Measurements from ENCODE around the gene COX6A2.

COX6A2 gene

DNA sequence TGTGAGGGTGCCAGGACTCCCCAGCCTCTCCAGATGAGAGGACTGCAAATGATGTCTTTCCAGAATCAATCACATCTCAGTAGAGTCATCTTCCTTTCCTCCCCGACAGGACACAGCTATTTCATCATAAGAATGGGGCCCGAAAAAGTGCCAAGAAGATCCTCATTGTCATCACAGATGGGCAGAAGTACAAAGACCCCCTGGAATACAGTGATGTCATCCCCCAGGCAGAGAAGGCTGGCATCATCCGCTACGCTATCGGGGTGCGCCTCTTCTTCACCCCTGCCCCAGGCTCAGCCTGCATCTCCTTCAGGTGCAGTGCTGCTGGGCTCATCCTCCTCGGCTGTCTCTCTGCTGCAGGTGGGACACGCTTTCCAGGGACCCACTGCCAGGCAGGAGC lies 20.8 kb downstream of the COX6A2 start:
- no peak for DNase-seq

DNA sequence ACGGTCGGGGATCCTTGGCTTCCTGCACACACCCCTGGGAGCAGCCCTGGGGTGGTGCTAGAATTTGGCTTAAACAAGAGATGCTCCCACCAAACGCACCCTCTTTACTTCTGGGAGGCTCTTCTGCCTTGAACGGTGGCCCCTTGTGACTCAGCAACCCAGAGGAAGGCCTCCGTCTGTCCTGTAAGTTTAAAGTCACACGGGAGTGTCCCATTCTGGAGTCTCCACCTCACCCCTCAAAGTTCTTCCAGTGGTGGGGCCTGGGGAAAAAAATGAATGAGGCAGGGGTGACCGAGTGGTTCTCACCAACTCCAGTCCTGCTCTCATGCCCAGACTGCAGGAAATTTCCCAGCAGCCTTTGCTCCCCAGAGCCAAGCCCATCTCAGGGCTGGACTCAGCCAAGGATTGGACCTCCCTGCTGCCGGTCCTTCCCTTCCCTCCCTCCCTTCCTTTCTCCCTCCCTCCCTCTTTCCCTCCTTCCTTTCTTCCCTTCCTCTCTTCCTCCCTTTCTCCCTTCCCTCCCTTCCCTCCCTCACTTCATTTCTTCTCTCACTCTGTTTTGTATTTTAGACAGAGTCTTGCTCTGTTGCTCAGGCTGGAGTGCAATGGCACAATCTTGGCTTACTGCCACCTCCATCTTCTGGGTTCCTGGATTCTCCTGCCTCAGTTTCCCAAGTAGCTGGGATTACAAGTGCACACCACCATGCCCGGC lies 23.7 kb downstream of the COX6A2 start:
- no peak for DNase-seq

DNA sequence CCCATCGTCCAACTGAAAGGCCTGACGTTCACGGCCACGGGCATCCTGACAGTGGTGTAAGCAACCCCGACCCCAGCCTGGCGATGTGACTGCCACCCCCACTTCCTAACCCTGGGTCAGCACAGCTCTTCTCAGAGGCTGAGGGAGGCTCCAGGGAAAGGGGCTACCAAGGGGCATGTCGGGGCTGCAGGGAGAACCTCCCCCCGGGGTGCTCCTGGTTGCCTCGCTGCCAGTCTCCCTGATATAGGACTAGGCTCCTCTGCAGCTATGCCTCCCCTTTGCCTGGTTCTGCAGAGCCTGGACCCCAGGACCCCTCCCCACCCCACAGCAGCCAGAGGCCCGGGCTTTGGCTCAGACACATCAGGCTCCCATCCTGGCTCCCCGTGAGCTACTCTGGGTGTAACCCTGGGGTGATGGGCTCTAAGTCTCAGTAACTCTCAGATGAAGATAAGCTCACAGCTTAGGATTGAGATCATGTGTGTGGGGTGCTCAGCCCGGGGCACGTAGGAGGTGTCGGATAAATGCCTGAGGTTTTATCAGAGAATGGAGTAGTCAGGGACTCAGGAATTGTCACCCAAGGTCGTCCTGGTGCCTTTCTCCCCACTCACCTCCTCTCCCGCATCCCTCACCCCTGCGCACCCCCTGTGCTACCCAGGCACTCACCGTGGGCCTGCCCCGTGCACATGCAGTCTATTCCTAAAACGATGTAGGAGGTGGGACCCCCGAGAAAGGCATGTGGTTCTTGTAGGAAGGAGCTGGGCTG lies 24.4 kb downstream of the COX6A2 start:
- DNase-seq = no peak

DNA sequence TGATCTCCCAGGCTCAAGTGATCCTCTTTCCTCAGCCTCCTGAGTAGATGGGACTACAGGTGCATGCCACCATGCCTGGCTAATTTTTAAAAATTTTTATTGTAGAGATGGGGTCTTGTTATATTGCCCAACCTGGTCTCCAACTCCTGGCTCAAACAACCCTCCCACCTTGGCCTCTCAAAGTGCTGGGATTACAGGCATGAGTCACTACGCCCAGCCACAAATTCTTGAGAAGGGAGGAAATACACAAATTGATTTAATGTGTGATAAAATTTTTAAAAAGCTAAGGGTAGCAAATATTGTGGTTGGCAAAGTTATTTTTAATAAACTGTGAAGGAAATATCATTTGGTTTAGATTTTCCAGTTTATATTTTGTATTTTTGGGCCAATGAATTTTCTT lies 25.5 kb downstream of the COX6A2 start:
- no peak for DNase-seq

DNA sequence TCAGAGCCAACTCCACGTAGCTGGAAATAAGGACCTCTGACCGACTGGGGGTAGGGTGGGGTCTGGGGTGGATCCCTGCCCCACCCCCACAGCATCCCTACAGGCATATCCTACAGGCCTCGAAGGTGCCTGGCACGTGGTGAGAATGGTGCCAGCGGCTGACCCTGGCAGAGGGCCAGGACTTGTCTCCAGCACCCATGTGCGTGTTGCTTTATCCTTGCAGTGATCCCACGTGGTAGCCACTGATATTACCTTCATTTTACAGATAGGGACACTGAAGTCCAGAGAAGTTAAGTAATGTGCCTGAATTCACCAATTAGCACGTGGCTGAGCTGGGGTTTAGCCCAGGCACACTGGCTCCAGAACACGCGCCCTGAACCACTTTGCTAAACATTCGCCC lies 26.7 kb downstream of the COX6A2 start:
- DNase-seq = no peak

DNA sequence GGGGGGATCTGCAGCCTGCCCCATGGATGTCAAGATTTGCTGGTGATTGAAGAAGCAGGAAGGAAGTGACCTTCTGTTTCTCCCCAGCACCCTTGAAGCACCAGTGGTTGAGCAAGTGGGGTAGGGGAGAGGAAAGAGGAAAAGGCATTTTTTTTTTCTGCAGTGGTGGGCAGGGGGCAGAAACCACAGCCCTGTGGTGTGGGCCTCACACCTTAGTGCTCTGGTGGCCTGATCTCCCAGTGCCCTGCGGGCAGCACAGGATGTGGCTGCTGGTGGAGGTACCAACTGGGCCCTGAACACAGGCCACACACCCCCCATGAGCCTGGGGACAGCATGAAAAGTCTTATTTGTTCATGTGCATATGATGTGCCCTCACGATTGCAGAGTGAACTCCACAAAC lies 28.0 kb downstream of the COX6A2 start:
- peak; percentile 24 for DNase-seq

DNA sequence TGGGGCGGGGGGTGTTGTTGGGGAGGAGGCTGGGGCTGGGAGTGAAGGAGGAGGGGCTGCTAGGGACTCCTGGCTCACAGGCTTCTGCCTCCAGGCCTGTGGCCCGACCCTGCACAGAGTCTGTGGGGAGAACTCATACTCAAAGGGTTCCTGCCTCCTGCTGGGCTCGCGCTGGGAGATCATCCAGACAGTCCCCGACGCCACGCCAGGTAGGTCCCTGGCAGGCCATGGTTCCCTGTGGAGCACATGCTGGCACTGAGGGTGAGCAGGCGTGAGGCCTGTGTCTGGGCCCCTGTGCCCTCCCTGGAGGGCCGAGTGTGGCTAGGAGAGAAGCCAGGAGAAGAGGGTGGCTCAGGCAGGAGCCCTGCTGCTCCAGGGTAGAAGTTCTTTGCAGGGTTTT lies 30.5 kb downstream of the COX6A2 start:
- DNase-seq = no peak

DNA sequence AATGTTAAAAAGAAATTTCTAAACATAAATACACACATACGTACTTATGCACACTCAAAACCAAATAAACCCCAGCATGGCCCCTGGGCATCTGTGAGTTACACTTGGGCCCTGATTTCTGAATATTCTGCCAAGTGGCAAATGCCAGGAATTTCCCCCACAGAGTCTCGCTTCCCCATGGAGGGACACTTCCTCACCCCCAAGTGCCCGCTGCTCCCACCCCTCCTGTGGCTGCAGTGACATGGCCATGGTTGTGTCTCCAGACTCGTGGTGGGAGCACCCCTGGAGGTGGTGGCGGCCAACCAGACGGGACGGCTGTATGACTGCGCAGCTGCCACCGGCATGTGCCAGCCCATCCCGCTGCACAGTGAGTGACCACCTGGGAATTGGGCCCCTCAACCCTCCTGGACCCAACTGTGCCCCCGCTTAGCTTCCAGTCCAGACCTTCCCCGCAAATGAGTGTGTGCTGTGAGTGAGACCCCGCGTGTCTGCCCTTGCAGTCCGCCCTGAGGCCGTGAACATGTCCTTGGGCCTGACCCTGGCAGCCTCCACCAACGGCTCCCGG lies 31.0 kb downstream of the COX6A2 start:
- DNase-seq = no peak

DNA sequence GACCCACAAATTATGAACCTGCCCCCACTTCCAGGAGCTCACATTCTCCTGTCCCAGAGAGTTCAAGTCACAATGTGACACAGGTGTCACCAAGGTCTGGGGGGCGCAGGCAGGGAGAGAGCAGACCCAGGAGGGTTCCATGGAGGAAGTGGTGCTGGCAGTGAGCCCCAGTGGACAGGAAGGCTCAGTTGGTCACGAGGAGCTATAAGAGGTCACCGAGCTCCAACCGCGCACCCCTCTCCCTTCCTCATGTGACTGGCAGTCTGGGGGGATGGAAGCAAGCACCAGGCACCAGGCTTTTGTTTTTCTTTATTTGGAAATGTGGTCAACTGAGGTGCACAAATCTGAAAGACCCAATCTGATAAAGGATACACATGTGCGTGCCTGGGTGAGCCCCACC lies 32.5 kb downstream of the COX6A2 start:
- DNase-seq = no peak

DNA sequence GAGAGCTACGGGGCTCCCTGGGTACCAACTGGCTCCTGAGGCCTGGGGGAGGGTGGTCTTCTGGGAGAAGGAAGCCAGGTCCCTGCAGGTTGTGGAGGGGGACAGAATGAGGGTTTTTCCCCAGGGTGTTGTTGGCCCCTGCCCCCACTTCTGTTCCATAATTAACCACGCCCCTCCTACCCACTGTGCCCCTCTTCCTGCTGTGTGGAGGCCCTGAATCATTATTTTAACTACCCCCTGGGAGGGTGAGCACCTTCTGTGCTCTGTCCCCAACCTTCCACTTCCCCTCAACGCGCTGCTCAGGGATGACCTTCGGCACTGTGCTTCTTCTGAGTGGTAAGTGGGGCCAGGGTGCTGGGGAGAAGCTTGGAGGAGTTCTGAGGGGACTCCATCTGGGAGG lies 35.1 kb downstream of the COX6A2 start, which contains the start of gene ITGAD:
Gene ITGAD (plus strand): TSS at position 280 of the 400 bp plus-strand sequence. CDS start 26 bp downstream, at position 306.
- DNase-seq = no peak

DNA sequence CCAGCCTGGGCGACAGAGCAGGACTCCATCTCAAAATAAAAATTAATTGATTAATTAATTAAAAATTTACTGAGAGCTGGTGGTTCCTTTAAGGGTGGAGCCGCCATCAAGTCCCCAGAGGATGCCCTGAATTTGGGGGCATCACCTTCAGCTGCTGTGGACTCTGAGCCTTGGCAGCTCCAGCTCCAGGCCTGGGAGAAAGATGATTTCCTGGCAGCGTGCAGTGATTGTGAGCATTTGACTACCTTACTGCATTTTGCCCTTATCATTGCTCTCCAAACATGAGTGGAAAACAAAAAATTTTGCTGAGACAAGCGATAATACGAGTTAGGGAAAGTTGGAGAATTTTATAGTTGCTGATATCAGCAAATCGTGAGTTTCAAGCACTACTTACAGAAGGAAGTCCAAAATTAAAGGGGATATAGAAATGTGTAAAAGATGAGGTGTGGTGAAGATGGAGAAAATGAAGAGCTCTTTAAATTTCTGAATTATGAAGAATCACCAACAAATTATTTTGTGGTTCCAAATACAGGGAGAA lies 37.6 kb downstream of the COX6A2 start:
- no peak for DNase-seq

DNA sequence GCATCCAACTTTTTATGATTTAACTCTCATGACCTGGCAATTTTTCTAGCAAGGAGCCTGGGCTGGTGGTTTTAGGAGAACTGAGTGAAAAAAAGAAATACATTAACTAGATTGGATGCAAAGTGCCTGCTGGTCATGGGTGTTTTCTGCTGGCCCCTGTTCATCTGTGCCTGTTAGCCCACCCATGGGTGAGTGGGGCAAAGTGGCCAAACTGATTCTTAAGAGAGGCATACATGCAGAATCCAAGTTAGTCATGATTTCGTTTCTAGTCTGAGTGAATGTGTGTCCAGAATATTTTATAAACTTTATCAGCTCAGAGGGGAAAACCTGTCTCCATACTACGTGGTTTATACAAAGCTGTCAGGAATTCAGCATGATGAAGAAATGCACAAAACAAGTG lies 39.6 kb downstream of the COX6A2 start:
- DNase-seq = no peak

DNA sequence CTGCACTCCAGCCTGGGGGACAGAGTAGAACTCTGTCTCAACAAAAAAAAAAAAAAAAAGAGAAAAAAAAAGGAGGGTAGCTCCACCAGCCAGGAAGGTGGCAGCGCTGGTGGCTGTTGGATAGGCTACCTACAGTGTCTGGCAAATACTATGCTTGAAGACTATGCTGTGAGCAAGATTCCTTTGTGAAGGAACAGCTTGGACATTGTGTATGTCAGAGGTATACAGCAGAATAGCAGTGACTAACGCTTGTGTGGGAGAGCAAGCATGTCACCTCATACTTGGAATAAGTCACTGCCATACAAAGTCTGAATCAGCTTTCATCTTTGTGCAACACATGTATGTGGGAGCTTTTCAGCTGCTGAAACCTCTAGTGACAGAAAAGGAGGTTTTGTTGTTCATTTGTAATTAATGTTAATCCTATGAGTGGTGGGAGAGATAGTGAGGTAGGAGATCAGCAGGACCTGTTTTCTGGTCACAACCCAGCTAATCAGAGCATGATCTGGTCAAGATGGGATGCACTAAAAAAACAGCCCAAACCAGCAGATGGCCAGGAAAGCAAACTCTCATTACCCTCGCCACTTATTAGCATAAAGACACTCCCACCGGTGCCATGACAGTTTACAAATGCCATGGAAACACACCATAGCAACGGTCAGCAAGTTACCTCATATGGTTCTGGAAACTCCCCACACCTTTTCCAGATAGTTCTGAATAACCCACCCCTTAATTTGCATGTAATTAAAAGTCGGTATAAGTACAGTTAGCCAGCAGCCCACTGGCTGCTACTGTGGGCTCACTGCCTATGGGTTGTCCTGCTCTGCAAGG lies 41.8 kb downstream of the COX6A2 start:
- peak; percentile 33 for DNase-seq

DNA sequence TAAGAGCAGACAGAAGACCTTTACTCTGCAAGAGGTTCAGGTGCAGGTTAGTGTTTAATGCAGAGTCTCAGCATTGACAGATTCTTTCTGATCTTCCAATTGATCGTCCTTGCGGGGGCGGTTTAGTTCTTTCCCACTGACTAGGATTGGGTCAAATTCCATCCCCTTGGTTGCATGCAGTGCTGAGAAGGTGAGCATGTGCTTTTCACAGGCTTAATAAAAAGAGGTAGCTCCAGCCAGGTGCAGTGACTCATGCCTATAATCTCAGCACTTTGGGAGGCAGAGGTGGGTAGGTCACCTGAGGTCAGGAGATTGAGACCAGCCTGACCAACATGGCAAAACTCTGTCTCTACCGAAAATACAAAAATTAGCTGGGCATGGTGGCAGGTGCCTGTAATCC lies 42.5 kb downstream of the COX6A2 start:
- no peak for DNase-seq

DNA sequence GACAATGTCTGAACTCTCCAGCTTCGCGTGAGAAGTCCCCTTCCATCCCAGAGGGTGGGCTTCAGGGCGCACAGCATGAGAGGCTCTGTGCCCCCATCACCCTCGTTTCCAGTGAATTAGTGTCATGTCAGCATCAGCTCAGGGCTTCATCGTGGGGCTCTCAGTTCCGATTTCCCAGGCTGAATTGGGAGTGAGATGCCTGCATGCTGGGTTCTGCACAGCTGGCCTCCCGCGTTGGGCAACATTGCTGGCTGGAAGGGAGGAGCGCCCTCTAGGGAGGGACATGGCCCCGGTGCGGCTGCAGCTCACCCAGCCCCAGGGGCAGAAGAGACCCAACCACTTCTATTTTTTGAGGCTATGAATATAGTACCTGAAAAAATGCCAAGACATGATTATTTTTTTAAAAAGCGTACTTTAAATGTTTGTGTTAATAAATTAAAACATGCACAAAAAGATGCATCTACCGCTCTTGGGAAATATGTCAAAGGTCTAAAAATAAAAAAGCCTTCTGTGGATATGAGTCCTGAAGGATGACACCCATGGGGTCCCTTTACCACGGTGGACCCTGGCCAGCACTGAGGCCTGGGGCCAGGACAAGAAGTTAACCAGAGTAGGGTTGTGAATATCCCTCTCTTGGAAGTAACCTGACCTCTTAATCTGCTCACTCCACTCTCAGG lies 45.5 kb downstream of the COX6A2 start:
- peak; percentile 67 for DNase-seq

DNA sequence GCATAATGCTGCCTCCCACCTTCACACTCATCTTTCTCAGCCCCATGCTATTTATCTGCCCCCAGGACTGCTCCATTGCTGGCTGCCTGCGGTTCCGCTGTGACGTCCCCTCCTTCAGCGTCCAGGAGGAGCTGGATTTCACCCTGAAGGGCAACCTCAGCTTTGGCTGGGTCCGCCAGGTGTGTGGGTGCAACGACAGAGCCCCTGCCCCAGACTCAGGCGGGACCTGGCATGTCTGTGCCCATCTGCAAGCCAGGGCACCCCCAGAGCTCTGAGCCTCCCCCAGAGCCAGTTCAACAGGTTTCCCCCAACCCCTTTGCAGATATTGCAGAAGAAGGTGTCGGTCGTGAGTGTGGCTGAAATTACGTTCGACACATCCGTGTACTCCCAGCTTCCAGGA lies 48.0 kb downstream of the COX6A2 start:
- DNase-seq = no peak

All from CD4-positive, alpha-beta T cell treated with Interleukin-12 subunit alpha and Interleukin-12 subunit beta, for 1 hour (primary cell).